Stimulated activated CD4-positive, alpha-beta T cell treated with anti-CD3 and anti-CD28 coated beads, Interleukin-12 subunit alpha, Interleukin-12 subunit beta, amount 100 ng/mL, for 4 hours (primary cell): Measurements from ENCODE around the gene CORO1A.
"Not testable (repeated sequence)": the region's sequence is repeated elsewhere in the genome, so short reads cannot be mapped to it uniquely, and the experiment has no call there.

Source experiments
- DNase-seq: peaks from one replicate; pipeline ENCODE4 v3.0.0-alpha.2; 2020

The CORO1A gene

GRCh38 chr16:30206252-30206651, 22.9 kb downstream of the CORO1A start:
- DNase-seq = not testable (repeated sequence)

GRCh38 chr16:30207063-30207704, 23.8 kb downstream of the CORO1A start:
- not testable (repeated sequence) for DNase-seq

GRCh38 chr16:30209032-30209431, 25.6 kb downstream of the CORO1A start:
- not testable (repeated sequence) for DNase-seq

- not testable (repeated sequence) for DNase-seq
Observed at GRCh38 chr16:30211414-30211813, 28.0 kb downstream of the CORO1A start.

GRCh38 chr16:30217082-30217481, 33.7 kb downstream of the CORO1A start:
- DNase-seq = not testable (repeated sequence)
